H1 (cell line): ENCODE measurements around the gene HS2ST1. TPM values are rescaled to one million over a fixed set of nuclear protein-coding genes. Genes with fewer than 3 reads are reported as not detected.

Experiments
- CTCF ChIA-PET: fragments of 300-600 bp; sonication (Branson Sonifier 250); formaldehyde crosslinking; loops from one replicate; lab custom pipeline; 2021; ENCODE audit not compliant: partially characterized antibody; lab: Charles Lee
- POLR2A ChIA-PET: fragments of 300-600 bp; sonication (Branson Sonifier 250); formaldehyde crosslinking; loops from one replicate; lab custom pipeline; 2021; ENCODE audit warnings: inconsistent platforms; ENCODE audit not compliant: partially characterized antibody; lab: Charles Lee
- DNase-seq, 2 experiments: peaks; one replicate each; pipeline versions ENCODE4 v3.0.0 to v3.0.0-alpha.2; 2010 to 2022; ENCODE audit warnings: low spot score in 2 of 2, low read depth in 1 of 2, mixed read lengths in 1 of 2
- FAIRE-seq: peaks from 2 replicates; lab custom pipeline; 2011; peaks lifted over from hg19 to GRCh38; lab: Jason Lieb, UNC
- H2AFZ ChIP-seq: 2 replicates; pipeline ENCODE4 v1.8.1; 2012; ENCODE audit warnings: low read length, inconsistent platforms
- H2AK5ac ChIP-seq: 2 replicates; pipeline ENCODE4 v1.6.1; 2013; ENCODE audit warnings: low read depth, low read length
- H2BK120ac ChIP-seq: replicated peaks from 2 replicates; pipeline ENCODE3; 2013; ENCODE audit warnings: low read depth, low read length, inconsistent platforms
- H2BK12ac ChIP-seq: 2 replicates; pipeline ENCODE4 v1.6.1; 2013; ENCODE audit warnings: low read depth, low read length
- H2BK15ac ChIP-seq: 2 replicates; pipeline ENCODE4 v1.6.1; 2013; ENCODE audit warnings: low read length
- H2BK20ac ChIP-seq: 2 replicates; pipeline ENCODE4 v1.6.1; 2013; ENCODE audit warnings: low read length
- H2BK5ac ChIP-seq: 2 replicates; pipeline ENCODE4 v1.6.1; 2013; ENCODE audit warnings: low read depth, low read length
- H3K14ac ChIP-seq: 2 replicates; pipeline ENCODE4 v1.6.1; 2013; ENCODE audit warnings: inconsistent platforms; ENCODE audit not compliant: insufficient read length
- H3K18ac ChIP-seq: 2 replicates; pipeline ENCODE4 v1.6.1; 2013; ENCODE audit warnings: low read length; ENCODE audit errors: extremely low read depth
- H3K23ac ChIP-seq: 2 replicates; pipeline ENCODE4 v1.6.1; 2013; ENCODE audit warnings: inconsistent platforms; ENCODE audit not compliant: insufficient read length
- H3K23me2 ChIP-seq: 2 replicates; pipeline ENCODE4 v1.6.1; 2013; ENCODE audit warnings: low read depth, low read length
- H3K27ac ChIP-seq: 2 replicates; pipeline ENCODE4 v1.6.1; 2011; ENCODE audit warnings: low read depth, low read length, inconsistent platforms
- H3K27me3 ChIP-seq, 4 experiments: replicated peaks in 1 of 4; 1 replicate in 1 of 4; 2 replicates in 3 of 4; pipeline versions ENCODE4 v1.6.1 to v1.8.1; 2011 to 2013; ENCODE audit warnings: low read length in 3 of 4, mild to moderate bottlenecking in 3 of 4, inconsistent platforms in 2 of 4, mixed read lengths in 2 of 4, moderate library complexity in 1 of 4; ENCODE audit not compliant: control insufficient read depth in 3 of 4, insufficient read depth in 3 of 4; ENCODE audit errors: extremely low read depth in 1 of 4
- H3K36me3 ChIP-seq, 4 experiments: 2 replicates each; pipeline versions ENCODE4 v1.6.1 to v1.8.1; 2011 to 2013; ENCODE audit warnings: mild to moderate bottlenecking in 4 of 4, low read length in 3 of 4, moderate library complexity in 2 of 4, control low read depth in 1 of 4, inconsistent platforms in 1 of 4; ENCODE audit not compliant: insufficient read depth in 4 of 4, control insufficient read depth in 2 of 4
- H3K4ac ChIP-seq: replicated peaks from 2 replicates; pipeline ENCODE3; 2013; ENCODE audit warnings: low read length, low read depth, mixed read lengths, inconsistent platforms; ENCODE audit not compliant: insufficient read length
- H3K4me1 ChIP-seq, 4 experiments: replicated peaks in 1 of 4; 1 replicate in 1 of 4; 2 replicates in 3 of 4; pipeline versions ENCODE4 v1.6.1 to v1.8.1; 2011 to 2013; ENCODE audit warnings: low read length in 3 of 4, inconsistent platforms in 2 of 4, mixed read lengths in 1 of 4; ENCODE audit not compliant: insufficient read depth in 4 of 4, control insufficient read depth in 3 of 4
- H3K4me2 ChIP-seq, 2 experiments: 2 replicates each; pipeline versions ENCODE4 v1.6.1 to v1.8.1; 2011 to 2013; ENCODE audit warnings: low read depth in 2 of 2, low read length in 2 of 2, control low read depth in 1 of 2, inconsistent platforms in 1 of 2, mild to moderate bottlenecking in 1 of 2; ENCODE audit not compliant: insufficient read depth in 1 of 2
- H3K4me3 ChIP-seq, 4 experiments: fragments of 200-600, 300-600 bp in 1 of 4; sonication (generic), shearing (Covaris generic), sonication (Bioruptor Twin) in 1 of 4; 2 replicates each; pipeline versions ENCODE4 v1.5.1 to v1.8.1; 2011 to 2016; ENCODE audit warnings: low read length in 4 of 4, low read depth in 3 of 4, control low read depth in 2 of 4, inconsistent platforms in 2 of 4, mild to moderate bottlenecking in 2 of 4, mixed read lengths in 1 of 4, moderate library complexity in 1 of 4; ENCODE audit not compliant: insufficient read depth in 2 of 4; ENCODE audit errors: extremely low read depth in 1 of 4
- H3K56ac ChIP-seq: replicated peaks from 2 replicates; pipeline ENCODE3; 2013; ENCODE audit warnings: low read depth, mild to moderate bottlenecking, mixed read lengths, low read length, inconsistent platforms; ENCODE audit not compliant: insufficient read length
- H3K79me1 ChIP-seq: 2 replicates; pipeline ENCODE4 v1.6.1; 2013; ENCODE audit warnings: low read depth, low read length, control low read depth
- H3K79me2 ChIP-seq, 2 experiments: 2 replicates each; pipeline versions ENCODE4 v1.6.1 to v1.8.1; 2012 to 2013; ENCODE audit warnings: low read length in 2 of 2, mild to moderate bottlenecking in 2 of 2, inconsistent platforms in 1 of 2; ENCODE audit not compliant: insufficient read depth in 2 of 2, control insufficient read depth in 1 of 2
- H3K9ac ChIP-seq, 4 experiments: replicated peaks in 1 of 4; 1 replicate in 1 of 4; 2 replicates in 3 of 4; pipeline versions ENCODE4 v1.6.1 to v1.8.1; 2011 to 2013; ENCODE audit warnings: low read depth in 3 of 4, low read length in 3 of 4, control low read depth in 2 of 4, mild to moderate bottlenecking in 2 of 4, moderate library complexity in 2 of 4, inconsistent platforms in 1 of 4; ENCODE audit errors: extremely low read depth in 1 of 4
- H3K9me3 ChIP-seq, 2 experiments: 2 replicates each; pipeline versions ENCODE4 v1.6.1 to v1.8.1; 2012 to 2013; ENCODE audit warnings: mild to moderate bottlenecking in 2 of 2, moderate library complexity in 2 of 2, control low read depth in 1 of 2, inconsistent platforms in 1 of 2, low read depth in 1 of 2, low read length in 1 of 2, mixed read lengths in 1 of 2; ENCODE audit not compliant: insufficient read depth in 2 of 2
- H4K20me1 ChIP-seq, 2 experiments: replicated peaks in 1 of 2; 2 replicates each; pipeline versions ENCODE3 to v1.8.1; 2011 to 2013; ENCODE audit warnings: inconsistent platforms in 2 of 2, low read length in 2 of 2, mild to moderate bottlenecking in 1 of 2; ENCODE audit not compliant: insufficient read depth in 2 of 2, control insufficient read depth in 1 of 2
- H4K5ac ChIP-seq: 2 replicates; pipeline ENCODE4 v1.6.1; 2013; ENCODE audit warnings: low read length, low read depth, mixed read lengths, inconsistent platforms; ENCODE audit not compliant: insufficient read length
- H4K8ac ChIP-seq: 2 replicates; pipeline ENCODE4 v1.8.0; 2013; ENCODE audit warnings: mild to moderate bottlenecking, moderate library complexity, low read length, inconsistent platforms; ENCODE audit not compliant: insufficient read depth; ENCODE audit errors: extremely low read depth
- H4K91ac ChIP-seq: replicated peaks from 2 replicates; pipeline ENCODE3; 2013; ENCODE audit warnings: low read length, mixed read lengths, inconsistent platforms; ENCODE audit not compliant: insufficient read length
- CBX8 ChIP-seq: fragments of 300-800, 300-1000 bp; sonication (generic); IDR thresholded peaks from 2 replicates; pipeline ENCODE4 v1.7.1; 2016; ENCODE audit warnings: low read depth, low read length, borderline replicate concordance
- CTCF ChIP-seq, 3 experiments: IDR thresholded peaks; 1 replicate in 2 of 3; 2 replicates in 1 of 3; pipeline versions ENCODE4 v1.5.1 to v1.6.1; 2011; ENCODE audit warnings: low read length in 3 of 3, mild to moderate bottlenecking in 3 of 3, inconsistent platforms in 2 of 3, low read depth in 1 of 3, moderate library complexity in 1 of 3; ENCODE audit not compliant: insufficient read depth in 1 of 3; ENCODE audit errors: control extremely low read depth in 1 of 3
- KDM4A ChIP-seq: IDR thresholded peaks from one replicate; pipeline ENCODE4 v1.7.1; 2012; ENCODE audit warnings: low read depth, mild to moderate bottlenecking, moderate library complexity, low read length, inconsistent platforms; ENCODE audit not compliant: severe bottlenecking
- RAD21 ChIP-seq, 2 experiments: IDR thresholded peaks in 1 of 2; conservative IDR thresholded peaks in 1 of 2; 2 replicates each; pipeline ENCODE4 v1.6.1; 2011; ENCODE audit warnings: low read depth in 2 of 2, low read length in 2 of 2, improper control_type of control experiment in 1 of 2, inconsistent platforms in 1 of 2, mild to moderate bottlenecking in 1 of 2, moderate library complexity in 1 of 2
- TAF7 ChIP-seq: optimal IDR thresholded peaks from 2 replicates; pipeline ENCODE3; 2011; ENCODE audit warnings: low read depth, mild to moderate bottlenecking, inconsistent platforms, low read length, moderate library complexity, borderline replicate concordance
- WGBS, 2 experiments: shearing (Covaris generic) in 1 of 2; methylation state at CpG; one replicate each; pipeline versions ENCODE4 v1.1.6 to v1.1.7; 2013 to 2015; ENCODE audit warnings: low lambda C conversion rate in 2 of 2, mixed read lengths in 2 of 2, inconsistent platforms in 1 of 2, low coverage in 1 of 2, missing lambda C conversion rate in 1 of 2; ENCODE audit not compliant: insufficient replicate concordance in 2 of 2, insufficient coverage in 1 of 2, insufficient read length in 1 of 2; ENCODE audit errors: extremely low coverage in 1 of 2, missing lambda C conversion rate in 1 of 2; 5-methylcytosine and 5-hydroxymethylcytosine counted together
- polyA plus RNA-seq, 7 experiments: library from polyadenylated mRNA; depleted of rRNA in 3 of 7; stranded (reverse) in 5 of 7; unstranded in 2 of 7; fragments of >200 nt in 5 of 7; fragments of 200-250 nt in 2 of 7; gene quantifications; 1 replicate in 5 of 7; 2 replicates in 1 of 7; 4 replicates in 1 of 7; pipeline versions ENCODE4 v1.2.1 to v1.2.3, GENCODE V29; 2011 to 2013; ENCODE audit warnings: missing spikeins in 2 of 7, mixed read lengths in 2 of 7
- total RNA-seq: library from RNA; stranded (reverse); fragmentation: NEBNext Ultra II Directional; extraction: Animal tissue kit (Norgen Biotek cat#: 25700); gene quantifications from 2 replicates; pipeline ENCODE4 v1.2.1, GENCODE V29; 2021

Gene HS2ST1
- total and polyA plus RNA-seq, 2 of the 8 experiments (the other 6 are each of a cell fraction or from before 2014, with no cell fraction given), result 5.2 to 28.3 TPM

- FAIRE-seq, result peak; percentile 45
- WGBS, 2 experiments, result 100% methylated on average over 2 of the region's 2 CpGs; no CpG with 5 or more reads in 1 of the 2 experiments
- Histone ChIP-seq H3K4ac (no peak overlapping the region), H3K27ac (no peak overlapping the region), H3K9me3 (no peaks in the 10 kb centered on the region), H3K23ac (no peak overlapping the region), H3K9ac (no peak overlapping the region), H3K23me2 (no peaks in the 10 kb centered on the region), H3K18ac (no peak overlapping the region), H4K5ac (no peak overlapping the region), H2AK5ac (no peak overlapping the region), H2BK12ac (no peak overlapping the region), H3K36me3 (no peaks in the 10 kb centered on the region), H2BK5ac (no peak overlapping the region), H3K56ac (no peak overlapping the region), H3K27me3 (no peaks in the 10 kb centered on the region), H3K14ac (no peak overlapping the region), H3K79me1 (no peaks in the 10 kb centered on the region), H2BK20ac (no peak overlapping the region), H2BK15ac (no peak overlapping the region), H3K4me3 (no peak overlapping the region), H4K91ac (no peak overlapping the region), H4K8ac (no peak overlapping the region), H3K4me2 (no peak overlapping the region), H3K4me1 (peaks cover 0 to 7% (median 4%) of the 10 kb centered on the region in 4 experiments; a peak in 5 of 7 replicates), H2BK120ac (no peak overlapping the region), H2AFZ (no peak overlapping the region), H4K20me1 (no peaks in the 10 kb centered on the region), H3K79me2 (no peaks in the 10 kb centered on the region)
- no peak for DNase-seq
- TF ChIP-seq CBX8 (no peak), CTCF (IDR thresholded peaks at IDR 0.05; ENCODE audit: control extremely low read depth in 1 of 3, insufficient read depth in 1 of 3, low read depth in 1 of 3, low read length in 3 of 3) (peak; percentile 34 to 68 (median 40)), RAD21 (IDR thresholded peaks at IDR 0.05 in 1 of 2, conservative IDR thresholded peaks at IDR 0.05 in 1 of 2; ENCODE audit: low read depth in 2 of 2, low read length in 2 of 2) (peak; percentile 41 to 42; a peak in 3 of 4 replicates), KDM4A (no peak), TAF7 (no peak)
- POLR2A ChIA-PET, result no interaction called here
- CTCF ChIA-PET, result interaction anchor here (0.9 to 1.5 kb wide), 12 partner anchors 8 to 824 kb away, joined by 3 to 7 read pairs (median 3); no protein-coding TSS in a partner anchor
Measured at GRCh38 chr1:87120779-87121178, 206.3 kb downstream of the HS2ST1 start.
